Activated CD4-positive, alpha-beta T cell treated with anti-CD3 and anti-CD28 coated beads, Interleukin-2, amount 10 ng/mL, durations not matched to agents 7 days and 5 days (primary cell): ENCODE data around the gene TRMT61B. TPM values are rescaled to one million over a fixed set of nuclear protein-coding genes. Genes with fewer than 3 reads are reported as not detected.

ENCODE experiments used
- CTCF ChIA-PET: fragments of 350-600 bp; sonication (Branson Sonifier 250); formaldehyde crosslinking; loops from one replicate; lab custom pipeline; 2021; ENCODE audit warnings: antibody characterized with exemption; lab: Charles Lee
- POLR2A ChIA-PET: fragments of 350-600 bp; sonication (Branson Sonifier 250); formaldehyde crosslinking; loops from one replicate; lab custom pipeline; 2021; ENCODE audit warnings: antibody characterized with exemption; lab: Charles Lee
- DNase-seq: peaks from one replicate; pipeline ENCODE4 v3.0.0-alpha.2; 2020
- H3K27ac Mint-ChIP-seq: one replicate; pipeline ENCODE4 v1.8.0; 2021; ENCODE audit warnings: mild to moderate bottlenecking, moderate library complexity, mixed read lengths
- H3K27me3 Mint-ChIP-seq: one replicate; pipeline ENCODE4 v1.8.0; 2021; ENCODE audit warnings: mixed read lengths
- H3K36me3 Mint-ChIP-seq: one replicate; pipeline ENCODE4 v1.8.0; 2021; ENCODE audit warnings: low read depth, mixed read lengths
- H3K4me1 Mint-ChIP-seq: one replicate; pipeline ENCODE4 v1.8.0; 2021; ENCODE audit warnings: mixed read lengths
- H3K4me3 Mint-ChIP-seq: one replicate; pipeline ENCODE4 v1.8.0; 2021; ENCODE audit warnings: mild to moderate bottlenecking, moderate library complexity, mixed read lengths
- H3K9me3 Mint-ChIP-seq: one replicate; pipeline ENCODE4 v1.8.0; 2021; ENCODE audit warnings: mixed read lengths
- total RNA-seq, 2 experiments: library from RNA; stranded (reverse); gene quantifications; one replicate each; pipeline ENCODE4 v1.2.3, GENCODE V29; 2021

Gene TRMT61B
- total RNA-seq, 2 experiments from 2014 or later: 13.9 to 18.6 TPM

GRCh38 chr2:28801726-28802125, 68.4 kb downstream of the TRMT61B start:
- no peaks in the 10 kb centered on the region for H3K27me3 Mint-ChIP-seq
- peaks cover 8% of the 10 kb centered on the region for H3K9me3 Mint-ChIP-seq
- H3K4me1 Mint-ChIP-seq: peaks cover 10% of the 10 kb centered on the region
- no peak for DNase-seq
- ChIA-PET POLR2A (no interaction called here), CTCF (interaction anchor here (1.0 to 1.2 kb wide), 2 partner anchors 9 to 221 kb away, joined by 3 read pairs; no protein-coding TSS in a partner anchor)
- no peak overlapping the region for H3K27ac Mint-ChIP-seq
- H3K36me3 Mint-ChIP-seq: peaks cover 63% of the 10 kb centered on the region
- no peak overlapping the region for H3K4me3 Mint-ChIP-seq

Other genes starting within 250 kb of the TRMT61B start
- gene PPP1CB, start 118.5 kb downstream of the TRMT61B start, total RNA-seq: 100 to 1,000 TPM; 171 to 188 TPM
- 1 to 10 TPM; 1.4 to 1.5 TPM for gene SPDYA, start 59.5 kb downstream of the TRMT61B start, total RNA-seq
- 10 to 100 TPM; 52.9 to 74.6 TPM for gene WDR43, start 24.4 kb upstream of the TRMT61B start, total RNA-seq
- gene TOGARAM2, start 111.0 kb upstream of the TRMT61B start, total RNA-seq: 1 to 10 TPM; 3.7 to 5.0 TPM
- not detected for gene PCARE, start 204.2 kb upstream of the TRMT61B start, total RNA-seq
- gene CLIP4, start 245.1 kb upstream of the TRMT61B start, total RNA-seq: 10 to 100 TPM; 23.4 to 23.8 TPM